Measurements from ENCODE around the gene GP1BA. TPM values are rescaled to one million over a fixed set of nuclear protein-coding genes. Genes with fewer than 3 reads are reported as not detected.

Gene GP1BA
- total and polyA plus RNA-seq, 2 donors (not counting 3 experiments of a cell fraction or from before 2014, with no cell fraction given): not detected

DNA sequence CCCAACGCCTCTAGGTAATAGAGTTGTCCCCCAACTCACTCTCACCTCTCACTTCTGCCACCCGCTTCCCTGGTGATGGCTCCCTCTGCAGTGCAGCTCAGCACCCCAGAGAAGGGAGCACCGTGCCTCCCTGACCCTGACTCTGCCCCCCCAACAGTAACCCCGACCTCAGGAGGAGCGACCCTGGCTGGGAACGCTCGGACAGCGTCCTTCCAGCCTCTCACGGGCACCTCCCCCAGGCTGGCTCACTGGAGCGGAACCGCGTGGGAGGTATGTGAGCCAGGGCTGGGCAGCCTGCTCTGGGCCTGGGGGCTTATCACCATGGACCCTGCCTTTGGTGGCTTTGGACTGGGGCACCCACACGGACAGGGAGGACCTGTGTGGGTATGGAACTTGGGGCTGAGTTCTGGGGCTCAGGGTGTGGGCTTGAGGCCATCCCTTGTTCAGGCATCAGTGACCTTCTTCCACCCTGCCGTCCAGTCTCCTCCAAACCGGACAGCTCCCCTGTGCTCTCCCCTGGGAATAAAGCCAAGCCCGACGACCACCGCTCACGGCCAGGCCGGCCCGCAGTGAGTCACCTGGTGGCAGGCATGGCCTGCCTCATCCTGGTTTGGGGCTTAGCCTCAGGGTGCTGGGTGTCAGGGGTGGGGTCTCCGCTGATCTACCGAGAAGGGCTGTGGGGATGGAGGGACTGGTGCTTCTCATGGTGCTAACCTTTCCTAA is 39.4 kb upstream of the GP1BA start:
- H3K79me2 ChIP-seq (ENCODE audit: control insufficient read depth, insufficient read depth, low read length): no peaks in the 10 kb centered on the region
- intact Hi-C loops (cut with micrococcal nuclease) (no loop called here), dilution Hi-C loops (cut with MboI; ENCODE audit: extremely low pct_ligation_motif_present, low sequenced_read_pairs) (no loop called here)
- no peak overlapping the region for H3K9ac ChIP-seq (replicated peaks; ENCODE audit: extremely low read depth, insufficient read depth, low read length)
- BruUV-seq (replicated peaks): no TSS peak
- no peak for TF ChIP-seq JUN (IDR thresholded peaks at IDR 0.05; ENCODE audit: borderline replicate concordance, insufficient read depth, insufficient read length, low read depth)
- TF ChIP-seq POLR2A (IDR thresholded peaks at IDR 0.05; ENCODE audit: low read depth, low read length): no peak
- no peak for TF ChIP-seq FOS (IDR thresholded peaks at IDR 0.05; ENCODE audit: borderline replicate concordance, insufficient read depth, low read length)
- no peak for TF ChIP-seq EZH2 (IDR thresholded peaks at IDR 0.05; ENCODE audit: borderline replicate concordance, low read depth, low read length, severe bottlenecking)
- TF ChIP-seq, protein P1, sequence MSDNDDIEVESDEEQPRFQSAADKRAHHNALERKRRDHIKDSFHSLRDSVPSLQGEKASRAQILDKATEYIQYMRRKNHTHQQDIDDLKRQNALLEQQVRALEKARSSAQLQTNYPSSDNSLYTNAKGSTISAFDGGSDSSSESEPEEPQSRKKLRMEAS (IDR thresholded peaks at IDR 0.05; ENCODE audit: insufficient read depth, insufficient read length): no peak
- TF ChIP-seq GATA2 (IDR thresholded peaks at IDR 0.05; ENCODE audit: insufficient read depth, insufficient read length, low read depth, low read length): no peak
- TF ChIP-seq POLR2AphosphoS5 (IDR thresholded peaks at IDR 0.05; ENCODE audit: insufficient read depth, low read depth, low read length): no peak
- TF ChIP-seq, protein P2, sequence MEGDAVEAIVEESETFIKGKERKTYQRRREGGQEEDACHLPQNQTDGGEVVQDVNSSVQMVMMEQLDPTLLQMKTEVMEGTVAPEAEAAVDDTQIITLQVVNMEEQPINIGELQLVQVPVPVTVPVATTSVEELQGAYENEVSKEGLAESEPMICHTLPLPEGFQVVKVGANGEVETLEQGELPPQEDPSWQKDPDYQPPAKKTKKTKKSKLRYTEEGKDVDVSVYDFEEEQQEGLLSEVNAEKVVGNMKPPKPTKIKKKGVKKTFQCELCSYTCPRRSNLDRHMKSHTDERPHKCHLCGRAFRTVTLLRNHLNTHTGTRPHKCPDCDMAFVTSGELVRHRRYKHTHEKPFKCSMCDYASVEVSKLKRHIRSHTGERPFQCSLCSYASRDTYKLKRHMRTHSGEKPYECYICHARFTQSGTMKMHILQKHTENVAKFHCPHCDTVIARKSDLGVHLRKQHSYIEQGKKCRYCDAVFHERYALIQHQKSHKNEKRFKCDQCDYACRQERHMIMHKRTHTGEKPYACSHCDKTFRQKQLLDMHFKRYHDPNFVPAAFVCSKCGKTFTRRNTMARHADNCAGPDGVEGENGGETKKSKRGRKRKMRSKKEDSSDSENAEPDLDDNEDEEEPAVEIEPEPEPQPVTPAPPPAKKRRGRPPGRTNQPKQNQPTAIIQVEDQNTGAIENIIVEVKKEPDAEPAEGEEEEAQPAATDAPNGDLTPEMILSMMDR (IDR thresholded peaks at IDR 0.05; ENCODE audit: extremely low read depth in 1 of 2, insufficient read depth in 1 of 2, low read depth in 1 of 2, low read length in 2 of 2): no peak
- no peak for TF ChIP-seq MYC (IDR thresholded peaks at IDR 0.05; ENCODE audit: low read depth, low read length)
- DNase-seq (ENCODE audit: low read depth, low spot score) (no peak), FAIRE-seq (no peak)
- no peak overlapping the region for H3K27ac ChIP-seq (ENCODE audit: insufficient read depth, low read depth, low read length)
- H2AFZ ChIP-seq (ENCODE audit: low read depth, low read length): no peak overlapping the region
- POLR2A ChIA-PET: no interaction called here
- H3K27me3 ChIP-seq (ENCODE audit: control insufficient read depth in 2 of 2, insufficient read depth in 2 of 2, low read length in 2 of 2): no peaks in the 10 kb centered on the region
- peaks cover 1 to 66% of the 10 kb centered on the region in 2 experiments for H3K36me3 ChIP-seq (ENCODE audit: control insufficient read depth in 2 of 2, extremely low read depth in 1 of 2, insufficient read depth in 2 of 2, low read length in 2 of 2)
- H3K9me3 ChIP-seq (replicated peaks; ENCODE audit: control insufficient read depth, insufficient read depth, low read length): no peaks in the 10 kb centered on the region
- CTCF ChIA-PET: interaction anchor here (1.0 to 1.7 kb wide), 2 partner anchors 116 to 182 kb away, joined by 3 read pairs; partner anchors contain the start of gene ARRB2
- H3K9me1 ChIP-seq (replicated peaks; ENCODE audit: control insufficient read depth, extremely low read depth, insufficient read depth, low read length): no peaks in the 10 kb centered on the region
- no peak overlapping the region for H3K4me2 ChIP-seq (ENCODE audit: insufficient read depth, low read length)
- H3K4me1 ChIP-seq (ENCODE audit: control insufficient read depth, extremely low read depth, insufficient read depth, low read length): no peaks in the 10 kb centered on the region
- H3K4me3 ChIP-seq (replicated peaks in 1 of 3; ENCODE audit: insufficient read depth in 1 of 3, low read depth in 1 of 3, low read length in 3 of 3): no peak overlapping the region
- no peaks in the 10 kb centered on the region for H4K20me1 ChIP-seq (replicated peaks; ENCODE audit: control insufficient read depth, extremely low read depth, insufficient read depth, low read length)
